ENCODE measurements around the gene SLC35B4. TPM values are rescaled to one million over a fixed set of nuclear protein-coding genes. Genes with fewer than 3 reads are reported as not detected.

The SLC35B4 gene
- total and polyA plus RNA-seq, 4 donors, result 3.6 to 25.7 (median 10.5) TPM

GRCh38 chr7:134254311-134254710 lies 62.4 kb downstream of the SLC35B4 start:
- DNase-seq (no peak), ATAC-seq (ENCODE audit: insufficient read depth, low FRiP score) (no peak)
- 96 to 100% methylated on average over 3 of the region's 3 CpGs for WGBS, 2 donors
- H3K4me1 ChIP-seq (ENCODE audit: control insufficient read depth in 5 of 5, insufficient read depth in 5 of 5, low read length in 5 of 5), result no peaks in the 10 kb centered on the region
- H3K27me3 ChIP-seq (ENCODE audit: control insufficient read depth in 3 of 3, insufficient read depth in 3 of 3, low read length in 2 of 3), result no peaks in the 10 kb centered on the region
- H3K4me3 ChIP-seq, result no peak overlapping the region
- TF ChIP-seq CTCF (IDR thresholded peaks at IDR 0.05; ENCODE audit: control extremely low read depth, extremely low read depth), result no peak
- H3K9ac ChIP-seq (ENCODE audit: insufficient read depth in 1 of 2, low read length in 2 of 2), result no peak overlapping the region
- no peak overlapping the region for H3K27ac ChIP-seq (ENCODE audit: low read depth in 1 of 2, low read length in 1 of 2)
- no peaks in the 10 kb centered on the region for H3K36me3 ChIP-seq (ENCODE audit: control insufficient read depth in 4 of 4, insufficient read depth in 4 of 4, low read length in 4 of 4)
- H3K9me3 ChIP-seq (ENCODE audit: control insufficient read depth in 4 of 4, insufficient read depth in 3 of 4, low read length in 3 of 4), result no peaks in the 10 kb centered on the region

- Histone ChIP-seq H3K9ac (ENCODE audit: insufficient read depth in 1 of 2, low read length in 2 of 2) (no peak overlapping the region), H3K36me3 (ENCODE audit: control insufficient read depth in 4 of 4, insufficient read depth in 4 of 4, low read length in 4 of 4) (no peaks in the 10 kb centered on the region), H3K9me3 (ENCODE audit: control insufficient read depth in 4 of 4, insufficient read depth in 3 of 4, low read length in 3 of 4) (no peaks in the 10 kb centered on the region), H3K4me3 (no peak overlapping the region), H3K27me3 (ENCODE audit: control insufficient read depth in 3 of 3, insufficient read depth in 3 of 3, low read length in 2 of 3) (no peaks in the 10 kb centered on the region), H3K27ac (ENCODE audit: low read depth in 1 of 2, low read length in 1 of 2) (no peak overlapping the region), H3K4me1 (ENCODE audit: control insufficient read depth in 5 of 5, insufficient read depth in 5 of 5, low read length in 5 of 5) (no peaks in the 10 kb centered on the region)
- TF ChIP-seq CTCF (IDR thresholded peaks at IDR 0.05; ENCODE audit: control extremely low read depth, extremely low read depth), result no peak
- no peak for ATAC-seq (ENCODE audit: insufficient read depth, low FRiP score)
- DNase-seq, result no peak
- WGBS, 2 donors, result 87 to 88% methylated on average over 3 of the region's 3 CpGs
Observed at GRCh38 chr7:134248196-134248595, 68.5 kb downstream of the SLC35B4 start.

GRCh38 chr7:134246761-134247160 lies 70.0 kb downstream of the SLC35B4 start:
- no peak for ATAC-seq (ENCODE audit: insufficient read depth, low FRiP score)
- WGBS, 2 donors, result 91 to 97% methylated on average over 2 of the region's 2 CpGs
- Histone ChIP-seq H3K9ac (ENCODE audit: insufficient read depth in 1 of 2, low read length in 2 of 2) (no peak overlapping the region), H3K4me1 (ENCODE audit: control insufficient read depth in 5 of 5, insufficient read depth in 5 of 5, low read length in 5 of 5) (no peaks in the 10 kb centered on the region), H3K27ac (ENCODE audit: low read depth in 1 of 2, low read length in 1 of 2) (no peak overlapping the region), H3K36me3 (ENCODE audit: control insufficient read depth in 4 of 4, insufficient read depth in 4 of 4, low read length in 4 of 4) (no peaks in the 10 kb centered on the region), H3K9me3 (ENCODE audit: control insufficient read depth in 4 of 4, insufficient read depth in 3 of 4, low read length in 3 of 4) (no peaks in the 10 kb centered on the region), H3K4me3 (no peak overlapping the region), H3K27me3 (ENCODE audit: control insufficient read depth in 3 of 3, insufficient read depth in 3 of 3, low read length in 2 of 3) (no peaks in the 10 kb centered on the region)
- DNase-seq, result no peak
- no peak for TF ChIP-seq CTCF (IDR thresholded peaks at IDR 0.05; ENCODE audit: control extremely low read depth, extremely low read depth)

GRCh38 chr7:134246347-134246746 lies 70.4 kb downstream of the SLC35B4 start:
- Histone ChIP-seq H3K27ac (ENCODE audit: low read depth in 1 of 2, low read length in 1 of 2) (no peak overlapping the region), H3K4me3 (no peak overlapping the region), H3K27me3 (ENCODE audit: control insufficient read depth in 3 of 3, insufficient read depth in 3 of 3, low read length in 2 of 3) (no peaks in the 10 kb centered on the region), H3K9me3 (ENCODE audit: control insufficient read depth in 4 of 4, insufficient read depth in 3 of 4, low read length in 3 of 4) (no peaks in the 10 kb centered on the region), H3K9ac (ENCODE audit: insufficient read depth in 1 of 2, low read length in 2 of 2) (no peak overlapping the region), H3K36me3 (ENCODE audit: control insufficient read depth in 4 of 4, insufficient read depth in 4 of 4, low read length in 4 of 4) (no peaks in the 10 kb centered on the region), H3K4me1 (ENCODE audit: control insufficient read depth in 5 of 5, insufficient read depth in 5 of 5, low read length in 5 of 5) (no peaks in the 10 kb centered on the region)
- no peak for TF ChIP-seq CTCF (IDR thresholded peaks at IDR 0.05; ENCODE audit: control extremely low read depth, extremely low read depth)
- ATAC-seq (ENCODE audit: insufficient read depth, low FRiP score) (no peak), DNase-seq (no peak)
- WGBS, 2 donors, result 62% methylated on average over 3 of the region's 3 CpGs

All from lung (tissue), 12 donors.